ENCODE results near the gene LNX2. TPM values are rescaled to one million over a fixed set of nuclear protein-coding genes. Genes with fewer than 3 reads are reported as not detected.
A peak's percentile ranks its signal among the peaks of the same experiment; 100 is the strongest.

Gene LNX2
- total and polyA plus RNA-seq, 2 of the 4 experiments (the other 2 are of a cell fraction) = 3.1 to 7.2 TPM

DNA sequence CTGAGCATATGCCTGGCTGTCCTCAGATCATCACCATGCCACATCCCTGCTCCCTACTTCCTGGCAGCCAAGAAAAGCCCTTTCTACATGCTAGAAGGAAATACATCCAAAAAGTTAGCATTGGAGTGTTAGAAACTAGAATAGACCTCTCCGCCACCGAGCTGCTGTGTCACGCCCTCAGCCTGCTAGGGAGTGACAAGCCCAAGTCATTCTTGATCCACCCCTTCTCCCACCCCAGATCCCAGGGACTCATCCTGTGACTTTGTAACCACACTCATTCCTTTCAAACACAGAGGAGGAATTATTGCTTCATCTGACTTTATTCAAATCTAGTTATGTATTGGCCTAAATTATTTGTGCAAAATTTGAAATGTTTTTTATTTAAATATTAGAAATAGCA lies 46.6 kb upstream of the LNX2 start:
- no peaks in the 10 kb centered on the region for H3K27me3 ChIP-seq (ENCODE audit: control insufficient read depth, insufficient read depth, low read length)
- no peak overlapping the region for H4K8ac ChIP-seq (ENCODE audit: low read depth in 2 of 2, low read length in 2 of 2)
- peaks cover 3 to 8% of the 10 kb centered on the region in 2 experiments; a peak in 2 of 4 replicates for H3K79me1 ChIP-seq (ENCODE audit: low read depth in 1 of 2, low read length in 2 of 2)
- no peak overlapping the region for H4K91ac ChIP-seq (ENCODE audit: insufficient read depth, low read depth, low read length)
- no peak overlapping the region for H4K5ac ChIP-seq (ENCODE audit: low read depth, low read length)
- H3K27ac ChIP-seq (ENCODE audit: insufficient read depth, low read length) = no peak overlapping the region
- H2AFZ ChIP-seq (replicated peaks; ENCODE audit: low read length, poor library complexity) = no peak overlapping the region
- WGBS, 2 experiments (ENCODE audit: extremely low coverage in 2 of 2, insufficient read length in 1 of 2) = no CpG with 5 or more reads among the region's 3 CpGs
- BruUV-seq (replicated peaks) = TSS peak; percentile 75
- peaks cover 9% of the 10 kb centered on the region; the same call in 1 of the 2 replicates for H3K36me3 ChIP-seq (ENCODE audit: control insufficient read depth, insufficient read depth, low read length)
- H3K9me1 ChIP-seq (ENCODE audit: insufficient read depth, low read length) = 0 out of 2 replicates have a peak, but pooled peaks cover 3% of the 10 kb centered on the region
- no peak overlapping the region for H2AK5ac ChIP-seq (ENCODE audit: low read depth, low read length)
- no peak overlapping the region for H3K14ac ChIP-seq (replicated peaks; ENCODE audit: low read depth, low read length)
- peak overlapping the region; percentile 25 for H2AK9ac ChIP-seq (replicated peaks; ENCODE audit: low read depth, low read length, poor library complexity)
- H3K4ac ChIP-seq (ENCODE audit: low read depth, low read length) = no peak overlapping the region
- no peak overlapping the region for H3K4me2 ChIP-seq (ENCODE audit: low read depth, low read length)
- dilution Hi-C loops (cut with HindIII; ENCODE audit: low sequenced_read_pairs, unreplicated experiment) (no loop called here), in situ Hi-C loops (cut with MboI; ENCODE audit: low sequenced_read_pairs) (no loop called here), intact Hi-C loops (cut with micrococcal nuclease) (no loop called here)
- no peak overlapping the region for H2BK15ac ChIP-seq (ENCODE audit: low read depth, low read length)
- no peak overlapping the region for H3K56ac ChIP-seq (ENCODE audit: extremely low read depth, insufficient read depth, low read length)
- ATAC-seq (ENCODE audit: low read depth) = no peak
- DNase-seq = no peak
- no peak overlapping the region for H3K9ac ChIP-seq (ENCODE audit: low read depth, low read length)
- H4K20me1 ChIP-seq (ENCODE audit: insufficient read depth, low read length) = no peaks in the 10 kb centered on the region
- no peak overlapping the region for H2BK20ac ChIP-seq (ENCODE audit: low read depth, low read length)
- no peak overlapping the region for H3K4me3 ChIP-seq (ENCODE audit: insufficient read depth, low read depth, low read length)
- ChIA-PET POLR2A (ENCODE audit: unreplicated experiment) (no interaction called here), CTCF (interaction anchor here (1.3 kb wide), 1 partner anchor 35 kb away, joined by 3 read pairs; no protein-coding TSS in a partner anchor)
- no peaks in the 10 kb centered on the region for H3K4me1 ChIP-seq (ENCODE audit: control insufficient read depth, insufficient read depth, low read length)
- no peak overlapping the region for H3K18ac ChIP-seq (ENCODE audit: low read depth, low read length)
- H3K23ac ChIP-seq (ENCODE audit: low read depth, low read length) = no peak overlapping the region
- TF ChIP-seq NFE2L2 (IDR thresholded peaks at IDR 0.05; ENCODE audit: low read depth, low read length) (no peak), POLR2A (IDR thresholded peaks at IDR 0.05; ENCODE audit: low read depth, low read length) (no peak), SMC3 (IDR thresholded peaks at IDR 0.05; ENCODE audit: low read depth, low read length) (no peak), MAFK (IDR thresholded peaks at IDR 0.05; ENCODE audit: low read depth, low read length) (no peak), FOS (IDR thresholded peaks at IDR 0.05; ENCODE audit: low read depth, low read length) (no peak), CEBPB (IDR thresholded peaks at IDR 0.05; ENCODE audit: low read depth, low read length) (no peak), MXI1 (IDR thresholded peaks at IDR 0.05; ENCODE audit: borderline replicate concordance, low read depth, low read length) (no peak), BHLHE40 (IDR thresholded peaks at IDR 0.05; ENCODE audit: low read depth, low read length) (no peak), CHD1 (IDR thresholded peaks at IDR 0.05; ENCODE audit: low read depth, low read length) (no peak), RCOR1 (IDR thresholded peaks at IDR 0.05; ENCODE audit: insufficient replicate concordance, low read length) (no peak), RAD21 (IDR thresholded peaks at IDR 0.05; ENCODE audit: low read length) (no peak)
- TF ChIP-seq, protein P1, sequence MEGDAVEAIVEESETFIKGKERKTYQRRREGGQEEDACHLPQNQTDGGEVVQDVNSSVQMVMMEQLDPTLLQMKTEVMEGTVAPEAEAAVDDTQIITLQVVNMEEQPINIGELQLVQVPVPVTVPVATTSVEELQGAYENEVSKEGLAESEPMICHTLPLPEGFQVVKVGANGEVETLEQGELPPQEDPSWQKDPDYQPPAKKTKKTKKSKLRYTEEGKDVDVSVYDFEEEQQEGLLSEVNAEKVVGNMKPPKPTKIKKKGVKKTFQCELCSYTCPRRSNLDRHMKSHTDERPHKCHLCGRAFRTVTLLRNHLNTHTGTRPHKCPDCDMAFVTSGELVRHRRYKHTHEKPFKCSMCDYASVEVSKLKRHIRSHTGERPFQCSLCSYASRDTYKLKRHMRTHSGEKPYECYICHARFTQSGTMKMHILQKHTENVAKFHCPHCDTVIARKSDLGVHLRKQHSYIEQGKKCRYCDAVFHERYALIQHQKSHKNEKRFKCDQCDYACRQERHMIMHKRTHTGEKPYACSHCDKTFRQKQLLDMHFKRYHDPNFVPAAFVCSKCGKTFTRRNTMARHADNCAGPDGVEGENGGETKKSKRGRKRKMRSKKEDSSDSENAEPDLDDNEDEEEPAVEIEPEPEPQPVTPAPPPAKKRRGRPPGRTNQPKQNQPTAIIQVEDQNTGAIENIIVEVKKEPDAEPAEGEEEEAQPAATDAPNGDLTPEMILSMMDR (conservative IDR thresholded peaks at IDR 0.05; ENCODE audit: low read depth, low read length) = no peak
- TF ChIP-seq, protein P2, sequence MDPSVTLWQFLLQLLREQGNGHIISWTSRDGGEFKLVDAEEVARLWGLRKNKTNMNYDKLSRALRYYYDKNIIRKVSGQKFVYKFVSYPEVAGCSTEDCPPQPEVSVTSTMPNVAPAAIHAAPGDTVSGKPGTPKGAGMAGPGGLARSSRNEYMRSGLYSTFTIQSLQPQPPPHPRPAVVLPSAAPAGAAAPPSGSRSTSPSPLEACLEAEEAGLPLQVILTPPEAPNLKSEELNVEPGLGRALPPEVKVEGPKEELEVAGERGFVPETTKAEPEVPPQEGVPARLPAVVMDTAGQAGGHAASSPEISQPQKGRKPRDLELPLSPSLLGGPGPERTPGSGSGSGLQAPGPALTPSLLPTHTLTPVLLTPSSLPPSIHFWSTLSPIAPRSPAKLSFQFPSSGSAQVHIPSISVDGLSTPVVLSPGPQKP (IDR thresholded peaks at IDR 0.05; ENCODE audit: borderline replicate concordance, low read depth, low read length) = no peak
- TF ChIP-seq, protein P3, sequence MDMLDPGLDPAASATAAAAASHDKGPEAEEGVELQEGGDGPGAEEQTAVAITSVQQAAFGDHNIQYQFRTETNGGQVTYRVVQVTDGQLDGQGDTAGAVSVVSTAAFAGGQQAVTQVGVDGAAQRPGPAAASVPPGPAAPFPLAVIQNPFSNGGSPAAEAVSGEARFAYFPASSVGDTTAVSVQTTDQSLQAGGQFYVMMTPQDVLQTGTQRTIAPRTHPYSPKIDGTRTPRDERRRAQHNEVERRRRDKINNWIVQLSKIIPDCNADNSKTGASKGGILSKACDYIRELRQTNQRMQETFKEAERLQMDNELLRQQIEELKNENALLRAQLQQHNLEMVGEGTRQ (IDR thresholded peaks at IDR 0.05; ENCODE audit: low read depth, low read length) = no peak
- no peak overlapping the region for H2BK120ac ChIP-seq (ENCODE audit: low read depth, low read length)
- H2BK5ac ChIP-seq (ENCODE audit: low read depth, low read length, poor library complexity, severe bottlenecking) = no peak overlapping the region
- peaks cover under 1% of the 10 kb centered on the region for H3K9me3 ChIP-seq (ENCODE audit: control insufficient read depth, insufficient read depth, low read length)
